Inferior parietal cortex (tissue), 1 donor: Measurements from ENCODE around the gene GJB4.

Experiments used
- DNase-seq: peaks from one replicate; pipeline ENCODE4 v3.0.0-alpha.2; 2016; ENCODE audit errors: extremely low spot score

Gene GJB4

DNA sequence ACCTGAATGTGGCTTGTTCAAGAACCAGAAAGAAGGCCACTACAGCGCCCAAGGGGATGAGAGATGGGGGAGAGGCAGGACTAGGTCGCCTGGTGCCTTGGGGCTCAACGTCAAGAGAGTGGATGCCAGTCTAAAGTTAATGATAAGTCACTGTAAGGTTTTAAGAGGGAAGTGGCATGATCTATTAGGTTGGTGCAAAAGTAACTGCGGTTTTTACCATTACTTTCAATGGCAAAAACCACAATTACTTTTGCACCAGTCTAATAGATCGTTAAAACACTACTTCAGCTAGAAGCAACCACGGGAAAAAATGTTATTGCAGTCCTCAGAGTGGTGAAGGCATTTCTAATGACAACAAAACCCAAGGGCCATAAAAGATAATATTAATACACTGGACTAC is 18.8 kb downstream of the GJB4 start:
- DNase-seq: no peak

DNA sequence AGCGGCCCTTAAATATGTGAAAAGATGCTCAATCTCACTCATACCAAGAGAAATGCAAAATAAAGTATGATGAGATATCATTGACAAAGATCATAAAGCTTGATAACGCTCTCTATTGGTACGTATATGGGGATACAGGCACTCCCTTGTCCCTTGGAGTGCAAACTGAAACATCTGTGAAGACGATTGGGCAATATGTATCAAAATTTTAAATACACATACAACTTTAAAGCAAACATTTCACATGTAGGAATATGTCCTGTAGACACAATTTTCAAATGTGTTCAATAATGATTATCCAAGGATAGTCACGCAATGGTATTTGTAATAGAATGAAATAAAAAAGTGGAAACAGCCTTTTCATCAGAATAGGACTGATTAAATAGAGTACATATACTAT is 19.5 kb downstream of the GJB4 start:
- DNase-seq: no peak

DNA sequence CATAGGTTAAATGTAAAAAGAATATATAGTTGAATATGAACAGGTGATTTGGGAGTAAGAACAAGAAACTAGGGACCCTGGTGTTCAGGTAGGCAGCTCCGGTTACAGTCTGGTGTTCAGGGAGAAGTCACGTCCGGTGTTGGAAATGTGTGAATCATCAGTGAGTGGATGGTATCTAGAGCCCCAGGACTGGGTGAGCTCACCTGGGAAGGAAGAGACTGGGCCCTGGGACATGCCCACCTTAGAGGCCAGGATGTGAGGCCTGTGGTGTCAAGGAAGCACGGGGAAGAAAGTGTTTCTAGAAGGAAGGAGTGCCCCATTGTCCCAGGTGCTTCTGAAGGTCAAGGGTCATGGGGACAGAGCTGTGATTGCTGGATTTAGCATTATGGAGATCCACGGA is 20.0 kb downstream of the GJB4 start:
- no peak for DNase-seq

DNA sequence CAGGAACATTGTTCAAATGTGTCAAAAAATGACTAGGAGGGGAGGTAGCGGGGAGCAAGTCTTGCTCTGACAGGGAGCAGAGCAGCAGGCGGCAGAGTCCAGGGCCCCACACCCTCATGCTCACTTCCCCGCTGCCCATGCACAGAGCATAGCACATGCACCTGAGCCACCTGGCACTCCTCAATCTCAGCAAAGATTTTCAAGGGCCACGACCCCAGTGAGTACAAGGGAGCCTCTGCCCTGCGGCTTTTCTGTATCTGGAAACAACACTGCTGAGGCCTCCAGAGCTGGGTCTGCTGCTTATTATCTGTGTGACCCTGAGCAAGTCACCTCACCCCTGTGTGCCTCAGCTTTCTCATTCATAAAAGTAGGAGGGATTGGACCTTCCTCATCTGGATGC is 20.4 kb downstream of the GJB4 start:
- DNase-seq: no peak

DNA sequence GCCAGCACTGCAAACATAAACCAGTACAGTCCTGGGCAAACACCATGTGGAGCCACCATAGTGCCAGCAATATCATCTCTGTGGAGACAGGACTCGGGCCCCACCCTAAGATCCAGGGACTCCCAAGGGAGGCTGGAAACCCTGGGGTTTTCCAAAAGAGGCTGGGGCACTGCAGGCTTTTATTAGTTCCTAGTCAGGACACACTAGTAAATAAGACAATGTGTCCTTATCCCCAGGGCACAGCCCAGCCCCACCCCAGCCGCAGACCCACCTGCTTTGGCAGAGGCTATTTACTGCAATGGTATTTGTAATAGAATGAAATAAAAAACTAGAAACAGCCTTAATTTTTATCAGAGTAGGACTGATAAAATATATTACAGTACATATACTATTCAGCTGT is 21.0 kb downstream of the GJB4 start:
- no peak for DNase-seq

DNA sequence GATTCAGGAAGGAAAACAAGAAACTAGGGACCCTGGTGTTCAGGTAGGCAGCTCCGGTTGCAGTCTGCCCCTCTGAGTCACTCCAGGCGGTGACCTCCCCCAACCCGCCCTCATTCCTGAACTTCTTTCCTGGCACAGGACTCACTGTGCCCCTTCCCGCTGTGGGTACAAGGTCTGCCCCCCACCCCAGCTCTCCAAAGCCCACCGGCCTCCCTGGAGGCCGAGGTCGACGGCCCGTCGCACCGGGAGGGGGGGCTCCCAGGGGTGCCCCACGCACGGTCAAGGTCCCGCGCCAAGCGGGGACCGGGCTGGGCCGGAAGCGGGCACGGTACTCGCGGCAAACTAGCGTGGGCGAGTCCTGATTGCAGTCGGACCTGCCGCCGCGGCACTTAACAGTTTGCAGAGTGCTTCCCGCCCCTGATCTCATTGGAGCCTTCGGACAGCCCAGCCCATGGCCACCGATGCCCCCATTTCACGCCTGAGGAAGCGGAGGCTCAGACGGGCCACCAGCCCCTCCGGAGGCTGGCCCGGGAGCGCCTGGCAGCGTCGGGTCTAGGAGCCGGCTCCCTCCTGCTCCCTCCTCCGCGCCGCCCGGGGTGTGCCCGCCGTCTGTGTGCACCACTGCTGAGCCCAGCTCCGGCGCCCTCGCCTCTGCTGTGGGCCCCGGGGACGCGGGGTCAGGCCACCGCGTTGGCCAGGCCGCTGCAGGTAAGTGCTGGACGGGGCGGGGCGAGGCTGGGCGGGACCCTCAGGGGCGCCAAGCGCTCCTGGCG is 21.7 kb downstream of the GJB4 start, which contains the start of gene GJB3:
TSS of gene GJB3 (plus strand) at position 144 of the 773 bp plus-strand sequence. CDS start 3,549 bp downstream, outside the sequence.
- DNase-seq: no peak

DNA sequence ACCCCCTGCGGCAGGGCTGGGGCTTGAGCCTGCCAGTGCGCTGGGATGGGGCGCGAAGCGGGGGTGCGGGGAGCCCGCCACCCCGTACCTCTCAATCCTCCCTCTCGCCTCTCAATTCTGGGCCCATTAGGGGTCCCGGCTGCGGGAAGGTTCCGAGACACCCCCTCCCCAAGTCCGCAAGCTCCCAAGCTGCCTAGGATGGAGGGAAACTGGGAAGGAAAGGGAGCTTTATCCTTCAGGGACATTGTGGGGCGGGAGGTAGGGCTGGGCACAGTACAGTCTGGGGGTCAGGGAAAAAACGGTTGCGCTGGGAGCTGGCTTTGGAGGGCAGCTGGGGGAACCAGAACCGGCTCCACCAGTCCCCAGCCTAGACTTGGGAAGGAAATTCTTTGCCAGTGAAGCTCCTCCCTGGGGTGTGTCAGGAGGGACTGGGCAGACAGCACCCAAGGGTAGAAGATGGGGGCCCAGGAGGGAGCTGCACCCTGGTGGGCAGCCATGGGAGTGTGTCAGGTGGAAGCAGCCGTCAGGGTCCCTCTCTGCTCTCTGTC is 22.4 kb downstream of the GJB4 start:
- no peak for DNase-seq

DNA sequence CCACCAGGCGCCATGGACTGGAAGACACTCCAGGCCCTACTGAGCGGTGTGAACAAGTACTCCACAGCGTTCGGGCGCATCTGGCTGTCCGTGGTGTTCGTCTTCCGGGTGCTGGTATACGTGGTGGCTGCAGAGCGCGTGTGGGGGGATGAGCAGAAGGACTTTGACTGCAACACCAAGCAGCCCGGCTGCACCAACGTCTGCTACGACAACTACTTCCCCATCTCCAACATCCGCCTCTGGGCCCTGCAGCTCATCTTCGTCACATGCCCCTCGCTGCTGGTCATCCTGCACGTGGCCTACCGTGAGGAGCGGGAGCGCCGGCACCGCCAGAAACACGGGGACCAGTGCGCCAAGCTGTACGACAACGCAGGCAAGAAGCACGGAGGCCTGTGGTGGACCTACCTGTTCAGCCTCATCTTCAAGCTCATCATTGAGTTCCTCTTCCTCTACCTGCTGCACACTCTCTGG is 25.2 kb downstream of the GJB4 start:
- DNase-seq: no peak

DNA sequence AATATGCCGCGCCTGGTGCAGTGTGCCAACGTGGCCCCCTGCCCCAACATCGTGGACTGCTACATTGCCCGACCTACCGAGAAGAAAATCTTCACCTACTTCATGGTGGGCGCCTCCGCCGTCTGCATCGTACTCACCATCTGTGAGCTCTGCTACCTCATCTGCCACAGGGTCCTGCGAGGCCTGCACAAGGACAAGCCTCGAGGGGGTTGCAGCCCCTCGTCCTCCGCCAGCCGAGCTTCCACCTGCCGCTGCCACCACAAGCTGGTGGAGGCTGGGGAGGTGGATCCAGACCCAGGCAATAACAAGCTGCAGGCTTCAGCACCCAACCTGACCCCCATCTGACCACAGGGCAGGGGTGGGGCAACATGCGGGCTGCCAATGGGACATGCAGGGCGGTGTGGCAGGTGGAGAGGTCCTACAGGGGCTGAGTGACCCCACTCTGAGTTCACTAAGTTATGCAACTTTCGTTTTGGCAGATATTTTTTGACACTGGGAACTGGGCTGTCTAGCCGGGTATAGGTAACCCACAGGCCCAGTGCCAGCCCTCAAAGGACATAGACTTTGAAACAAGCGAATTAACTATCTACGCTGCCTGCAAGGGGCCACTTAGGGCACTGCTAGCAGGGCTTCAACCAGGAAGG is 25.8 kb downstream of the GJB4 start:
- no peak for DNase-seq

DNA sequence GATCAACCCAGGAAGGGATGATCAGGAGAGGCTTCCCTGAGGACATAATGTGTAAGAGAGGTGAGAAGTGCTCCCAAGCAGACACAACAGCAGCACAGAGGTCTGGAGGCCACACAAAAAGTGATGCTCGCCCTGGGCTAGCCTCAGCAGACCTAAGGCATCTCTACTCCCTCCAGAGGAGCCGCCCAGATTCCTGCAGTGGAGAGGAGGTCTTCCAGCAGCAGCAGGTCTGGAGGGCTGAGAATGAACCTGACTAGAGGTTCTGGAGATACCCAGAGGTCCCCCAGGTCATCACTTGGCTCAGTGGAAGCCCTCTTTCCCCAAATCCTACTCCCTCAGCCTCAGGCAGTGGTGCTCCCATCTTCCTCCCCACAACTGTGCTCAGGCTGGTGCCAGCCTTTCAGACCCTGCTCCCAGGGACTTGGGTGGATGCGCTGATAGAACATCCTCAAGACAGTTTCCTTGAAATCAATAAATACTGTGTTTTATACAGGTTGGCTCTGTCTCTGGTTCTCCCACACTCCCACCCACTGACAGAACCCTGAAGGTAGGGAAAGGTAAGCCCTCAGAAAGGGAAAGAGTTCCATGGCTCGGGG is 26.4 kb downstream of the GJB4 start:
- DNase-seq: no peak

DNA sequence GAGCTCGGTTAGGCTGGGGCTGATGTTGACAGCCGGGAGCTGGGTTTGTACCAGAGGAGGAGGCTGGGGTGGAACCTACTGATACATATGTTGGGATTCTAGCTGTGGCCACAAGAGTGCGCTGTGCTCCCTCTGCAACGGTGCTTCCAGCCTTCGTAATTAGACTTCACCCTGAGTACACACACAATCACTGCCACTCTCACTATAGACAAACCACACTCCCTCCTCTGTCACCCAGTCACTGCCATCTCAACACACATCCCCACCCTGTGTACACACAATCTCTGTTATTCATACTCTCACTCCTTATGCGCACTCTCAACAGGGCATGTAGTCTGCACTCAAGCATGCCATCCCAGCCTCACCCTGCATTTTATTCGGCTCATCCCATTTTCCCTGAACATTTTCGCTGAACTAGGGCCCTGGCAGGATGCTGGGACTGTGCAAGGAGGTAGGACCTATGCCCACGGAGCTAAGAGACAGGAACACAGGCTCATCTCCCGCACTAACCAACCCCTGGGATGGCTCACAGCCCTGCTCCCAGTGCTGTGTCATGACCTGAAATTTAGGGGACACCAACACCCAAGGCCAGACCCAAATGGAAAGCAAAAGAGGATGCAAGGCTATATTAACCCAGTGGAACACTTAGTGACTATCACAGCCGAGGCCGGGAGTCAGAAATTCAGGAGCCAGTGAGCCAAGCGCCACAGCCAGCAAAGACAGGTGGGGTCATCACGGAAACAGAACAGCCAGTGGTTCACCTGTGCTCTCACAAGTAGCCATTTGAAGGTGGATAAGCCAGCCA is 27.2 kb downstream of the GJB4 start:
- DNase-seq: peak; percentile 86

DNA sequence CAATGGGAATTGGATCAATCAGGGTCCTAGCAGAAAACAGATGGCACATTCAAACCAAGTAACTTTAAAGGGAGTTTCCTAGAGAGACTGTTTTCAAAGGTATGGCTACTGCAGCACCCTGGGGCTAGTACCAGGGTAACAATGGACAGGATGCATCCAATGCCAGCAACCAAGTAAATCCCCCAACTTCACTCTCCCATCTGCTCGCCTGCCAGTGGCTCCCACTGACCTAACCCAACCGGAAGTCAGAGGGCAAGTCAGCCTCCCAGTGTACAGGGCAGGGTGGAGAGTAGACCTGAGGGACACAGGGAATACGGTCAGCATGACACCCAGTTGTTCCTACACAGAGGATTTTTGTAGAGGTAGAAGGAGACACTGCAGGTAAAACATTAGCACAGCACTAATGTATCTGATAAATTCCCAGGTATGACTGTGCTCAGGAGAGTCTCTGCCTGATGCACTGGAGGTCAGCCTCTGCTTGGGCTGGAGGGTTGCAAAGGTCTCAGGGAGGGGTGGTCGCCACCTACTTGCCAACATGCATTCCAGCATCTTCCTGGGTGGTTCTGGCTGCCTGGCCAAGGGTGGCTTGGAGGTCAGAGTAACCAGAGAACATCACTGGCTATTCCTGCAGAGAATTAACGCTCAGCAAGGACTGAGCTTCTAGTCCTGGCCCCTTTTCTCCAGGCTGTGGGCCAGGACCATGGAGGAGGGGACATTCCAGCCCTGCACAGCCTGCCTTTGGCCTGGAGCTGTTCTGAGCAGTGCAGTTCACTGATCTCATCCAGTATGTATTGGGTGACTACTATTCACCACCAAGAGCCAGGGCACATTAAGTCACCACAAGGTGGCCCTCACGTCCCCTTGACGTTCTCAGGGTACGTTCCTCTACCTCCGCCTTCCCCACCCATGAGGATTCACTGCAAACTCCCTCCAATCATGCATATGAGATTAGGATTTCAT is 28.2 kb downstream of the GJB4 start:
- no peak for DNase-seq

DNA sequence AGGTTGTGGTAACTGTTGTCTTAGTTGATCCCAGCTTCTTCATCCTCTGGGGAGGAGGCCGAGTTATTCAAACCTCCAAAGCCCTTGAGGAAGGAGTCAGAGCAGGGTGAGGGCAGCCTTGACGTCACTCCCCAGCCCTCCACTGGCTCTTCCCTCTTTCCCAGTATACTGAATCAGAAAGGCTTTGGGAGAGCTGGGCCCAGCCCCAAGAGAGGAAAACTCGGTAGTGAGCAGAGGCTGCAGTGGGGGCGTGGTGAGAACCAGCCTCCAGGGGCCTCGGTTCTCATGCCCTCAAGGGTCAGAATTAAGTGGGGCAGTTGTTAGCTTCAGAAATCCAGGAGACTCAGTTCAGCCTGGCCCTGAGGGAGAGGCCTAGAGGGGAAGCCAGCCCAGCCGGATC is 31.4 kb downstream of the GJB4 start:
- DNase-seq: no peak

DNA sequence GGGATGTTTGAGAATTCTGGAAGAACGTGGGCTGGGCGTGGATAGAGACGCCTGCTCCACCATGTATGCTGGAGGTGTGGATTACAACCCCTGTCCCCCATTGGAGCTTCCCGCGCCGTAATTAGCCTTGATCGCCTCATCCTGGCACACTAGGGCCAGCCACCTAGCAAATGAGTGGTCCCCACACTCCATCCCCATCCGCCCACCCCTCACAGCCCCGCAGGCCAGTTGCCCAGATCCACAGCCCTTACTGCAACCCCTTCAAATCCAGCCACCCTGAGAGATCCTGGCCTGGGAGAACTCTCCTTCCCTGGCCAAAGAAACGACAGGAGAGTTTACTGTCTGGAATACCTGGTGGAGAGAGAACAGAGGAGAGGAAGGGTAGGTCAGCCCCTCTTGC is 32.9 kb downstream of the GJB4 start:
- DNase-seq: no peak

DNA sequence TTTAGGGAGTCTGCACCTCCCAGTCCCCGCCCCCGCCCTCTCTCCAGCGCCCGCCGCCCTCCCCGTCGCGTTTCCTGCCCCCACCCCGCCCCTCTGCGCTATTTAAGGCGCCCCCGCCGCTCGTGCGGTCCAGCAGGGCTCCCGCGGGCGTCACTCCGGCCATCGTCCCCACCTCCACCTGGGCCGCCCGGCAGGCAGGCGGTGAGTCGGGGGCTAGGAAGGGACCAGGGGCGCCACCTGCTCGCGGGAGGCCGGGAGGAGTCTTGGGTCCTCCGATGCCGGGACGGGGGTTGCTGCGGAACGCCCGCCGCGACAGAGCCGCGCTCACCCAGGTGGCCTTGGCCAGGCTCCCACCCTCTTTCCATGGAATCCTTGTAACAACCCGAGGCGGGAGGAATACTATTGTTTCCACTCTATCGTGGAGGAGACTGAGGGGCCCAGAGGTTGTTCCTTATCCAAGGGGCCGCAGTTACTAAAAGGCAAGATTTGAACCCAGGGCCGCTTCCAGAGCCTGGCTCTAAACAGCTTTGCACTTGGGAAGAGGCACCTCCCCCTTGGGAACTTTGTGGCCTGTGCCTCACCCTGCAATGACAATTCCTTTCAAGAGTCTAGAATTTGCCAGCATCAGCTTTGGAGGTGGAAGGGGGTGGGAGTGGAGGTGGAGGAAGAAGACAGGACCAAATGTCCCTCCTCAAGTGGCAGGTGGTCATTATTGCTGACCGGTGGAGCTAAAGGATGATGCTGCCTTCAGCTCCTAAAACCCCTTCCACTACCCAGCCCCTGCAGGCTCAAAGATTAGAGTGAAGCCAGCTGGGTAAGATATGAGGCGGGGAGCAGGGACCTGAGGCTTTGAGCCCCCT is 33.6 kb downstream of the GJB4 start, which contains the start of gene GJA4:
TSS of gene GJA4 (plus strand) at position 132 of the 860 bp plus-strand sequence. CDS start 1,215 bp downstream, outside the sequence.
- no peak for DNase-seq

DNA sequence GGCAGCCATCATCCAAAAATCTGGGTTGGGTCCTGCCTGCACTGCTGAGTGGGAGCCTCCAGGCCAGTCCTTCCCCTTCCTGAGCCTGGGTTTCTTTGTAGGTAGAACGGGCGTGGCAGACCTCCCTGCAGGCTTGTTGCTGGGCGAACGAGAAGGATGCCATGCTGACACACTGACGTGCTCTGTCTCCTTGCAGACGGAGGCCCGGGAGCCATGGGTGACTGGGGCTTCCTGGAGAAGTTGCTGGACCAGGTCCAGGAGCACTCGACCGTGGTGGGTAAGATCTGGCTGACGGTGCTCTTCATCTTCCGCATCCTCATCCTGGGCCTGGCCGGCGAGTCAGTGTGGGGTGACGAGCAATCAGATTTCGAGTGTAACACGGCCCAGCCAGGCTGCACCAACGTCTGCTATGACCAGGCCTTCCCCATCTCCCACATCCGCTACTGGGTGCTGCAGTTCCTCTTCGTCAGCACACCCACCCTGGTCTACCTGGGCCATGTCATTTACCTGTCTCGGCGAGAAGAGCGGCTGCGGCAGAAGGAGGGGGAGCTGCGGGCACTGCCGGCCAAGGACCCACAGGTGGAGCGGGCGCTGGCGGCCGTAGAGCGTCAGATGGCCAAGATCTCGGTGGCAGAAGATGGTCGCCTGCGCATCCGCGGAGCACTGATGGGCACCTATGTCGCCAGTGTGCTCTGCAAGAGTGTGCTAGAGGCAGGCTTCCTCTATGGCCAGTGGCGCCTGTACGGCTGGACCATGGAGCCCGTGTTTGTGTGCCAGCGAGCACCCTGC is 34.7 kb downstream of the GJB4 start:
- no peak for DNase-seq

DNA sequence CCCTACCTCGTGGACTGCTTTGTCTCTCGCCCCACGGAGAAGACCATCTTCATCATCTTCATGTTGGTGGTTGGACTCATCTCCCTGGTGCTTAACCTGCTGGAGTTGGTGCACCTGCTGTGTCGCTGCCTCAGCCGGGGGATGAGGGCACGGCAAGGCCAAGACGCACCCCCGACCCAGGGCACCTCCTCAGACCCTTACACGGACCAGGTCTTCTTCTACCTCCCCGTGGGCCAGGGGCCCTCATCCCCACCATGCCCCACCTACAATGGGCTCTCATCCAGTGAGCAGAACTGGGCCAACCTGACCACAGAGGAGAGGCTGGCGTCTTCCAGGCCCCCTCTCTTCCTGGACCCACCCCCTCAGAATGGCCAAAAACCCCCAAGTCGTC is 35.2 kb downstream of the GJB4 start:
- DNase-seq: no peak

DNA sequence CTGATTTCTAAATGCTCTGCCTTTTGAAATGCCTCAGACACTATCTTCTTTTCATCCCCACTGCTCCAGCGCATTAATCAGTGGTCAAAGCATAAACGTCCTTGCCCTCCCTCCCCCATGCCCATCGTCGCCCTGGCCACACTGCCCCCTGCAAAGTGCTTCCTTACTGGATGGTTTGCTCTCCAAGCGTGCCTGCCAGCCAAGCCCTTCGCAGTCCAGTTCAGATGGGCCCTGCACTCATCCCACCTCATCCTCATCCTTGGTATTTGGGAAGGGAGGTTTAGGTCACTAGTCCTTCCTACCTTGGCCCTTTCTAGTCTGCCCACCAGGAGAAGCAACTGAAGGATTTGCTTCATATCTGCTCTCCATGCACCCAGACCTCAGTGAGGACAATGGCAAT is 36.4 kb downstream of the GJB4 start:
- DNase-seq: no peak

DNA sequence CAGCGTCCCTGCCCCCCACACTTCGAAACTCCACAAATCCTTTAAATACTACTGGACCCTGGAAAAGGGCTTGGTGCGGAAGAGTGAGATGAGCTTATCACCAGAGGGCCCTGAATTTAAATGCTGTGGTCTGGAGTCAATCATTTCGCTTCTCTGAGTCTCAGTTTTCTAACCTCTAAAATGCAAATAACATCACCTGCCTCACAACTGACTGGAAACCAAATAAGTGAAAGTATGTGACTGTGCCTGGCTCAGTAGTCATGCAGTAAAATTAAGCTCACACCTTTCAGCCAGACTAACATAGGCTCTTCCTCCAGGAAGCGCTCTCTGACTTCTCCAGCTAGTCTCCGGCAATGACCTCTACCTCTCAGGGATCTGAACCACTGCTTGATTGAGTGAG is 37.5 kb downstream of the GJB4 start:
- DNase-seq: no peak
